HG03432 (cell line): ENCODE measurements around the gene NEUROG2.
"Not testable (repeated sequence)": the region's sequence is repeated elsewhere in the genome, so short reads cannot be mapped to it uniquely, and the experiment has no call there.

Source experiments
- ATAC-seq: cut with Tn5 transposase; IDR thresholded peaks from one replicate; pipeline ENCODE4 v1.9.1; 2021; ENCODE audit warnings: mild to moderate bottlenecking, moderate library complexity; ENCODE audit not compliant: unreplicated experiment

Gene NEUROG2

GRCh38 chr4:112516066-112516470 lies at the start of gene NEUROG2:
TSS of gene NEUROG2 (minus strand) at chr4:112516180. CDS start at chr4:112515475, 705 bp downstream.
- ATAC-seq, result no peak

- no peak for ATAC-seq
These were observed 48.8 kb upstream of the NEUROG2 start for GRCh38 chr4:112564706-112565270.

- ATAC-seq, result no peak
These were observed 47.6 kb upstream of the NEUROG2 start for GRCh38 chr4:112563431-112564200.

GRCh38 chr4:112562254-112562879 lies 46.4 kb upstream of the NEUROG2 start:
- no peak for ATAC-seq

- no peak for ATAC-seq
These were observed 44.1 kb upstream of the NEUROG2 start for GRCh38 chr4:112560084-112560483.

- no peak for ATAC-seq
These were observed 43.1 kb upstream of the NEUROG2 start for GRCh38 chr4:112559053-112559452.

GRCh38 chr4:112557676-112558411 lies 41.9 kb upstream of the NEUROG2 start:
- ATAC-seq, result no peak

- ATAC-seq, result not testable (repeated sequence)
These were observed 38.3 kb upstream of the NEUROG2 start for GRCh38 chr4:112554271-112554670.

- ATAC-seq, result no peak
These were observed 36.7 kb upstream of the NEUROG2 start for GRCh38 chr4:112552668-112553067.

- ATAC-seq, result no peak
These were observed 34.7 kb upstream of the NEUROG2 start for GRCh38 chr4:112550728-112551127.

GRCh38 chr4:112546476-112546875 lies 30.5 kb upstream of the NEUROG2 start:
- no peak for ATAC-seq

- no peak for ATAC-seq
These were observed 29.4 kb upstream of the NEUROG2 start for GRCh38 chr4:112545346-112545745.

- ATAC-seq, result no peak
These were observed 24.7 kb upstream of the NEUROG2 start for GRCh38 chr4:112540695-112541094.

- ATAC-seq, result no peak
These were observed 20.1 kb upstream of the NEUROG2 start for GRCh38 chr4:112536123-112536522.

- ATAC-seq, result no peak
These were observed 16.3 kb upstream of the NEUROG2 start for GRCh38 chr4:112532267-112532666.

- ATAC-seq, result no peak
These were observed 15.2 kb upstream of the NEUROG2 start for GRCh38 chr4:112531146-112531545.

- no peak for ATAC-seq
These were observed 10.1 kb upstream of the NEUROG2 start for GRCh38 chr4:112526061-112526460.

GRCh38 chr4:112523764-112524505 lies 8.0 kb upstream of the NEUROG2 start:
- peak; percentile 89 for ATAC-seq

- peak; percentile 54 for ATAC-seq
These were observed 7.2 kb upstream of the NEUROG2 start for GRCh38 chr4:112523008-112523721.

GRCh38 chr4:112522431-112522830 lies 6.5 kb upstream of the NEUROG2 start:
- ATAC-seq, result not testable (repeated sequence)
